GM10248 (cell line): ENCODE results near the gene DNAJC18.

ENCODE experiments used
- CTCF ChIA-PET: fragments of 300-600 bp; sonication (Branson Sonifier 250); formaldehyde crosslinking; extraction: SDS; loops from one replicate; lab custom pipeline; 2021; ENCODE audit warnings: antibody characterized with exemption; lab: Yijun Ruan, JAX
- POLR2A ChIA-PET: fragments of 350-650 bp; sonication (Branson Sonifier 250); formaldehyde crosslinking; extraction: SDS; loops from one replicate; lab custom pipeline; 2020; ENCODE audit warnings: antibody characterized with exemption; lab: Yijun Ruan, JAX
- DNase-seq: peaks from one replicate; pipeline ENCODE4 v3.0.0; 2012; ENCODE audit errors: extremely low spot score
- CTCF ChIP-seq: IDR thresholded peaks from 2 replicates; pipeline ENCODE4 v1.5.1; 2012; ENCODE audit warnings: mild to moderate bottlenecking, low read depth; ENCODE audit errors: extremely low read depth, missing control alignments, control extremely low read depth

The DNAJC18 gene

GRCh38 chr5:139457241-139457640 is 17.9 kb upstream of the DNAJC18 start:
- TF ChIP-seq CTCF: no peak
- ChIA-PET CTCF (interaction anchor here (1.3 to 2.4 kb wide), 7 partner anchors 9 to 60 kb away, joined by 3 to 9 read pairs (median 5); partner anchors contain the start of gene DNAJC18), POLR2A (interaction anchor here (1.0 kb wide), 1 partner anchor 25 kb away, joined by 3 read pairs; no protein-coding TSS in a partner anchor)
- DNase-seq: no peak

- ChIA-PET POLR2A (no interaction called here), CTCF (interaction anchor here (1.2 to 2.4 kb wide), 7 partner anchors 9 to 57 kb away, joined by 3 to 9 read pairs (median 5); partner anchors contain the start of gene DNAJC18)
- TF ChIP-seq CTCF: no peak
- no peak for DNase-seq
Measured at GRCh38 chr5:139456776-139457175, 17.5 kb upstream of the DNAJC18 start.

GRCh38 chr5:139454568-139455290 is 15.4 kb upstream of the DNAJC18 start:
- ChIA-PET CTCF (interaction anchor here (1.1 to 2.4 kb wide), 4 partner anchors 13 to 59 kb away, joined by 3 to 9 read pairs (median 4); no protein-coding TSS in a partner anchor), POLR2A (interaction anchor here (0.8 kb wide), 1 partner anchor 15 kb away, joined by 4 read pairs; the partner anchor contains the start of gene DNAJC18)
- no peak for DNase-seq
- TF ChIP-seq CTCF: no peak

- ChIA-PET POLR2A (interaction anchor here (0.8 kb wide), 1 partner anchor 14 kb away, joined by 4 read pairs; the partner anchor contains the start of gene DNAJC18), CTCF (no interaction called here)
- DNase-seq: no peak
- TF ChIP-seq CTCF: no peak
Measured at GRCh38 chr5:139453683-139454567, 14.6 kb upstream of the DNAJC18 start.

GRCh38 chr5:139451878-139452660 is 12.7 kb upstream of the DNAJC18 start:
- ChIA-PET CTCF (no interaction called here), POLR2A (no interaction called here)
- DNase-seq: no peak
- TF ChIP-seq CTCF: no peak
